Gastroesophageal sphincter (tissue), 3 donors: Measurements from ENCODE around the gene PARD3B.

ENCODE experiments used
- POLR2A ChIP-seq, 2 donors: fragments of 450-650 bp; IDR thresholded peaks; one replicate each; pipeline ENCODE4 v1.6.1; 2017; ENCODE audit warnings: antibody characterized with exemption in 2 of 2, mild to moderate bottlenecking in 2 of 2, moderate library complexity in 1 of 2
- POLR2AphosphoS5 ChIP-seq: sonication (generic); formaldehyde crosslinking; IDR thresholded peaks from one replicate; pipeline ENCODE4 v1.6.1; 2017; ENCODE audit warnings: antibody characterized with exemption
- TF ChIP-seq, protein P1 (sequence below), 4 experiments: fragments of 200-600 bp in 2 of 4; fragments of 450-650 bp in 2 of 4; sonication (generic) in 1 of 4; IDR thresholded peaks; one replicate each; pipeline ENCODE4 v1.5.1; 2017 to 2019; ENCODE audit warnings: antibody characterized with exemption in 4 of 4, mild to moderate bottlenecking in 2 of 4, moderate library complexity in 2 of 4

DNA sequence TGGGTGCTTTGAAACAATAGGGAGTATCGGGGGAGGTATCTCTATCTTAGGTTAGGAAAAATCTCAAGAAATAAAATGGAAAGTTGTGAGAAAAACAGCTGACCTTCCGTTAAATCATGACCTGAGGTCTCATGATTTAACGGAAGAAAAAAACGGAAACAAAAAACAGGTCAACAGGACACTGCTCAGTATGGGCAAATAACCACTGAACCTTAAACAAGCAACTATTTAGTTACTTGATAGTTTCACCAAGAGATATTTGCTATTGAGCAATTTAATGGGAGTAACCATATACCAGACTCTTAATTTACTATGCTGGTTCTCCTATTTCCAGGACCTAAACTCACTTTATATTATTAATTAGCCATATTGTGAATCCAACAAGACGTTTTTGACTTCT, 150.8 kb downstream of the PARD3B start:
- TF ChIP-seq, protein P1, sequence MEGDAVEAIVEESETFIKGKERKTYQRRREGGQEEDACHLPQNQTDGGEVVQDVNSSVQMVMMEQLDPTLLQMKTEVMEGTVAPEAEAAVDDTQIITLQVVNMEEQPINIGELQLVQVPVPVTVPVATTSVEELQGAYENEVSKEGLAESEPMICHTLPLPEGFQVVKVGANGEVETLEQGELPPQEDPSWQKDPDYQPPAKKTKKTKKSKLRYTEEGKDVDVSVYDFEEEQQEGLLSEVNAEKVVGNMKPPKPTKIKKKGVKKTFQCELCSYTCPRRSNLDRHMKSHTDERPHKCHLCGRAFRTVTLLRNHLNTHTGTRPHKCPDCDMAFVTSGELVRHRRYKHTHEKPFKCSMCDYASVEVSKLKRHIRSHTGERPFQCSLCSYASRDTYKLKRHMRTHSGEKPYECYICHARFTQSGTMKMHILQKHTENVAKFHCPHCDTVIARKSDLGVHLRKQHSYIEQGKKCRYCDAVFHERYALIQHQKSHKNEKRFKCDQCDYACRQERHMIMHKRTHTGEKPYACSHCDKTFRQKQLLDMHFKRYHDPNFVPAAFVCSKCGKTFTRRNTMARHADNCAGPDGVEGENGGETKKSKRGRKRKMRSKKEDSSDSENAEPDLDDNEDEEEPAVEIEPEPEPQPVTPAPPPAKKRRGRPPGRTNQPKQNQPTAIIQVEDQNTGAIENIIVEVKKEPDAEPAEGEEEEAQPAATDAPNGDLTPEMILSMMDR (IDR thresholded peaks at IDR 0.05) = no peak
- TF ChIP-seq POLR2A (IDR thresholded peaks at IDR 0.05) = no peak
- no peak for TF ChIP-seq POLR2AphosphoS5
